ENCODE measurements around the gene KLHL7.
A peak's percentile ranks its signal among the peaks of the same experiment; 100 is the strongest.
"Not testable (repeated sequence)": the region's sequence is repeated elsewhere in the genome, so short reads cannot be mapped to it uniquely, and the experiment has no call there.

The KLHL7 gene

GRCh38 chr7:23108995-23109394 is 3.4 kb downstream of the KLHL7 start:
- DNase-seq (ENCODE audit: low spot score) = no peak

GRCh38 chr7:23109470-23109869 is 3.9 kb downstream of the KLHL7 start:
- no peak for DNase-seq (ENCODE audit: low spot score)

- DNase-seq (ENCODE audit: low spot score) = no peak
Measured at GRCh38 chr7:23114896-23115295, 9.3 kb downstream of the KLHL7 start.

GRCh38 chr7:23115991-23116390 is 10.4 kb downstream of the KLHL7 start:
- DNase-seq (ENCODE audit: low spot score) = no peak

- no peak for DNase-seq (ENCODE audit: low spot score)
Measured at GRCh38 chr7:23117841-23118240, 12.3 kb downstream of the KLHL7 start.

DNA sequence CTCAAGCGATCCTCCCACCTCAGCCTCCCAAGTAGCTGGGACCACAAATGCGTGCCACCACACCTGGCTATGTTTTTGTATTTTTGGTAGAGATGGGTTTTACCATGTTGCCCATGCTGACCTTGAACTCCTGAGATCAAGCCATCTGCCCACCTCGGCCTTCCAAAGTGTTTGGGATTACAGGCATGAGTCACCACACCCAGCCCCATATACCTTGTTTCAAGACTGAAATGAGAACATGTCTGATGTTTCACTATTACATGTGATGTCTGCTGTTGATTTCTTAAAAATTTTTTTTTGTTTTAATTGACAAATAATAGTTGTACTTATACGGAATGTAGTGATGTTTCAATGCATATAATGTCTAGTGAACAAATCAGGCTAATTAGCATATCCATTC is 14.5 kb downstream of the KLHL7 start:
- DNase-seq (ENCODE audit: low spot score) = no peak

- no peak for DNase-seq (ENCODE audit: low spot score)
Measured at GRCh38 chr7:23121165-23121564, 15.6 kb downstream of the KLHL7 start.

GRCh38 chr7:23123007-23123406 is 17.4 kb downstream of the KLHL7 start:
- no peak for DNase-seq (ENCODE audit: low spot score)

DNA sequence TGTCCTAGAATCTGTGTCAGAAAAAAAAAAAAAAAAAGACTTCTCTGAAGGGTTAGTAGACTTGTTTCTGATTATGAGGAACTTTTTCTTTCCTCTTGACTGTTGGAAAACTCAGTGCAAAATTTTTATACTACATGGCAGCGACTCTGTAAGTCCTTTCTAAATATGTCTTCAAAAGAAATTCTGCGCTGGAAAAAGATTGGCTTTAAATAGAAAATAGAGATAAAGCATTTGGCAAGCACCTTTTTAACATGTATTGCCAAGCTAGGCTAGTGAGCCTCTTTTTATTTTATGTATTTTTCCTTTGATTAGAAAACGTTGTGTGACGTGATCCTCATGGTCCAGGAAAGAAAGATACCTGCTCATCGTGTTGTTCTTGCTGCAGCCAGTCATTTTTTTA is 17.9 kb downstream of the KLHL7 start:
- DNase-seq (ENCODE audit: low spot score) = no peak

DNA sequence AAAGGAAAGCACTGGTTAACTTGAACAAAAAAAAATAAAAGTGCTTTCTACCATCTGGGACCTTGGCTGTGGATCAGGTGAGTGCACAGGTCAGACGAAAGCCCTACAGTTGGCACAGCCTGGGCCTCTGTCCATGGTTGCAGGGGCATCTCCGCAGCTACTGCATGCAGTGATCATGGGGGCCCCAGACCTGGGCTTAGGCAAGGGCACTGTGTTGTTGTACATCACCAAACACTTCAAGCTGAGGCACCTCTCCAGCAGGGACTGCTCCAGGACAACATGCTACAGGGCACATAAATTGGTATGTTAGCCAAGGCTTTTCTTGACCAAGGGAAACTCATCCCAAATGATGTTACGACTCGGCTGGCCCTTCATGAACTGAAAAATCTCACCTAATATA is 23.5 kb downstream of the KLHL7 start:
- no peak for DNase-seq (ENCODE audit: low spot score)

DNA sequence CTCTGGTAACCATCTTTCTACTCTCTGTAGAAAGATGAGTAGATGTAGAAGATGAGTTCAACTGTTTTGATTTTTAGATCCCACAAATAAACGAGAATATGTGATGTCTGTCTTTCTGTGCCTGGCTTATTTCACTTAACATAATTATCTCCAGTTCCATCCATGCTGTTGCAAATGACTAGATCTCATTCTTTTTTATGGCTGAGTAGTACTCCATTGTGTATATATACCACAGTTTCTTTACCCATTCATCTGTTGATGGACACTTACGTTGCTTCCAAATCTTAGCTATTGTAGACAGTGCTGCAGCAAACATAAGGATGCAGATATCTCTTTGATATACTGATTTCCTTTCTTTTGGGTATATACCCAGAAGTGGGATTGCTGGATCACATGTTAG is 26.2 kb downstream of the KLHL7 start:
- DNase-seq (ENCODE audit: low spot score) = not testable (repeated sequence)

DNA sequence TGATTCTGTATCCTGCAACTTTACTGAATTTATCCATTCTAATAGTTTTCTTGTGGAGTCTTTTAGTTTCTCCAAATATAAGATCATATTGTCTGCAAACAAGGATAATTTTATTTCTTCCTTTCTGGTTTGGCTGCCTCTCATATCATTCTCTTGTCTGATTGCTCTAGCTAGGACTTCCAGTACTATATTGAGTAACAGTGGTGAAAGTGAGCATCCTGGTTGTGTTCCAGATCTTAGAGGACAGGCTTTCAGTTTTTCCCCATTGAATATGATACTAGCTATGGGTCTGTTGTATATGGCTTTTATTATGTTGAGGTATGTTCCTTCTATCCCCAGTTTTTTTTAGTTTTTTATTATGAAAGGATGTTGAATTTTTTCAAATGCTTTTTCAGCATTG is 28.2 kb downstream of the KLHL7 start:
- DNase-seq (ENCODE audit: low spot score) = no peak

- no peak for DNase-seq (ENCODE audit: low spot score)
Measured at GRCh38 chr7:23135755-23136154, 30.2 kb downstream of the KLHL7 start.

- DNase-seq (ENCODE audit: low spot score) = no peak
Measured at GRCh38 chr7:23136216-23136615, 30.6 kb downstream of the KLHL7 start.

- DNase-seq (ENCODE audit: low spot score) = no peak
Measured at GRCh38 chr7:23157679-23158078, 52.1 kb downstream of the KLHL7 start.

DNA sequence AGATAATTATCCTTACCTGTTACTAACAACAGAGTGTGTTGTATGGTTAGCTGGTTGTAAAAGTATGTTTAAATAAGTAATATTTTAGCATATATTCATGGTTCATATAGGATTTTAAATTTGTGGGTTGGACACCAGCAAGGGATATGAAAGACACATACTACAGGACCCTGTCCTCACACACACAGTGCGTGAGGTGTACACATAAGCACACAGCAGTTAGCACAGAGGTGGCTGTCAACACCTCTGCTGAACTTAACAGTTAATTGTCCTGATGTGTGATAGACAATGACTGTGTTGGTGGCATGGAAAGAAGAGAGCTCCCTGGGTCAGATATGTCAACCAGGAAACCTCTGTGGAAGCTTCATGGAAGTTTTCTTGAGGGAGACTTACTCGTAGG is 53.0 kb downstream of the KLHL7 start:
- no peak for DNase-seq (ENCODE audit: low spot score)

DNA sequence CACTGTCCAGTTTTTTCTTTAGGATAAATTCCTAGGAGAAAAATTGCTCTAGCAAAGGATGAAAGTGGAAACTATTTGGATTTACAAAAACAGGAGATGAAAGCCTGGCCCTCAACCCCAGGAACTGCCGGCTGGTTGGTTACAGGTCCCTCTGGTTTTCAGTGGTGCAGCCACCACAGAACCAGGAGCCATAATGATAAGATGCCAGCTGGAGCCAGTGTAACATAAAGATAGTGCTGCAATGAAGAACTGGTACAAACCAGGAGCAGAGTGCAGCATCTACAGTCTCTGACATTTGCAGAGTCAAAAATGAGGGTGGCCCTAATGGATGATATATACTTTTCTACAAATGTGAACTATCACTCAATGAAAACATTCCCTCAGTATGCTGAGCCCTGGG is 55.9 kb downstream of the KLHL7 start:
- DNase-seq (ENCODE audit: low spot score) = no peak

DNA sequence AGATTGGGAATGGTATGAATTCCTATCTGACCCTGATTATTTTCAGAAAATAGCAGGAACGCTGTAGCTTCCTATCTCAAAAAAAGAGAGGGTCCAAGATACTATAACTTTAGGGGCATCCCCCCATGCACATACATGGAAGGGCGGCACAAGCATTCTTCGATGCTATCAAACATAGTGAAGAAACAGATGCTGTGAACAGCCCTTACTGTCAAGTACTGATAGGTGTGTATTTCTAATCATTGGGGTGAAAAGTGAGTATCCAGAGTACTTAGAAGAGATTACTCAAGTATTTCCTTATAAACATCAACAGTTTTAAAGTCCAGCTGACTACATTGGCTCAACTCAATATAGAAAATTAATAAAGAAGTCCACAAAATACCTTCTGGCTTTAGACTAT is 59.3 kb downstream of the KLHL7 start:
- no peak for DNase-seq (ENCODE audit: low spot score)

DNA sequence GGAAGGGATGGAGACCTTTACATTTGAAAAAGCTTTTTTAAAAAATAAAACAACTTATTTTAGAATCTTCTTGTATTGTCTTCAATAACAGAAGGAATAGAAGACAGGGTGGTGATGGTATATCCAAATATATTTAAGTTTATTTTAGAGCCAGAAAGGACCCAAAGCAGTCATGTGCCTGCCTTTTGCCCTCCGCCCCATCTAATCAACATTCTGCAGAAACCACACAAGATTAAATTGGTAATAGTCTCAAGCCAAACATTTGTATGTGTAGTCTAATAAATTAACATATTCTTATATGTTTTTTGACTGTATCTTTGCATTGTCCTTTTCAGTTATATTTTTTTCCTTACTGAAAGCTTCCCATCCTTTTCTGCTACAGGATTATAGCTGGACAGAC is 59.7 kb downstream of the KLHL7 start:
- DNase-seq (ENCODE audit: low spot score) = no peak

GRCh38 chr7:23167691-23168090 is 62.1 kb downstream of the KLHL7 start:
- no peak for DNase-seq (ENCODE audit: low spot score)

DNA sequence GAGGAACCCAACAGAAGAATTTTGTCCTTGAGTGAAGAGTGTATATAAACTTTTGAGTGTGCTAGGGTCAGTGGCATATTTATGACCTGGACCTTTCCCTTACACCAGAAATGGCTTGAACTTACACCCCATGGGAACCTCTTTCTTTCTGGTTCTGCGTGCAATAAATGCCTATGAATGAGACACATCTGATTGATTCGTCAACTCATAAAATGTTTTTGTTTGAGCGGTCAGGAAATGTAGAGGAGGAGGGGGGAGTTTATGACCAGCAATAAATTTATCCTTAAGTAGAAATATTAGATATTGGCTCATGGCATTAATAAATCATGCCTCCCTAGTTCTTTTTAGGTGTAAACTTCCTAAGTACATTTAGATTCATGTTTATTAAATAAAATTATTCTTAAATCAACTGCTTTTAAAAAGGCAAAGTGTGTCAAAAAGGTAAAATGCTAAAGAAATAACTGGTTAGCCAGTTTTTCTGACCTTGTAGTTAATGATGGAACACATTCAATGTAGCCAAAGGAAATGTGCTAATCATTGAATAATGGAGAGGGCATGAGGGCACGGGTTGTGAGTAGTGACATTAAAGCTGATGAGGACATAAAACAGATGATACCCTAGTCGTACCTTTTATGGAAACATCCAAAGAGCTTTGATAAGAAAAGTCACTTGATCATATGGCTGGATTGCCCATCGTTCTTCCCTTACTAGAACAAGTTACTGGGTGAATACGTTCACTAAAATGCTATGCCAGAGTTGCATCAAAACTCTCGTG is 62.7 kb downstream of the KLHL7 start:
- DNase-seq (ENCODE audit: low spot score) = no peak

DNA sequence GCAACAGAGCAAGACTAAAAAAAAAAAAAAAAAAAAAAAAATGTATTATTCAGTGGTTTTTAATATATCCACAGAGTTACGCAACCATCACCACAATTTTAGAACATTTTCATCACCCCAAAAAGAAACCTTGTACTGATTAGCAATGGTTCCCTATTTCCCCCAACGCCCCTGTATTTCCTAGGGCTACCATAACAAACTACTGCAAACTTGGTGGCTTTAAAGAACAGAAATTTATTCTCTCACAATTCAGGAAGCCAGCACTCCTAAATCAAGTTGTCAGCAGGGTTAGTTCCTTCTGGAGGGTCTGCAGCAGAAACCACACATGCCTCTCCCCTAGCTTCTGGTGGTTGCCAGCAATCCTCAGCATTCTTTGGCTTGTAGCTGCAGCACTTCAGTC is 70.4 kb downstream of the KLHL7 start:
- DNase-seq (ENCODE audit: low spot score) = no peak

DNA sequence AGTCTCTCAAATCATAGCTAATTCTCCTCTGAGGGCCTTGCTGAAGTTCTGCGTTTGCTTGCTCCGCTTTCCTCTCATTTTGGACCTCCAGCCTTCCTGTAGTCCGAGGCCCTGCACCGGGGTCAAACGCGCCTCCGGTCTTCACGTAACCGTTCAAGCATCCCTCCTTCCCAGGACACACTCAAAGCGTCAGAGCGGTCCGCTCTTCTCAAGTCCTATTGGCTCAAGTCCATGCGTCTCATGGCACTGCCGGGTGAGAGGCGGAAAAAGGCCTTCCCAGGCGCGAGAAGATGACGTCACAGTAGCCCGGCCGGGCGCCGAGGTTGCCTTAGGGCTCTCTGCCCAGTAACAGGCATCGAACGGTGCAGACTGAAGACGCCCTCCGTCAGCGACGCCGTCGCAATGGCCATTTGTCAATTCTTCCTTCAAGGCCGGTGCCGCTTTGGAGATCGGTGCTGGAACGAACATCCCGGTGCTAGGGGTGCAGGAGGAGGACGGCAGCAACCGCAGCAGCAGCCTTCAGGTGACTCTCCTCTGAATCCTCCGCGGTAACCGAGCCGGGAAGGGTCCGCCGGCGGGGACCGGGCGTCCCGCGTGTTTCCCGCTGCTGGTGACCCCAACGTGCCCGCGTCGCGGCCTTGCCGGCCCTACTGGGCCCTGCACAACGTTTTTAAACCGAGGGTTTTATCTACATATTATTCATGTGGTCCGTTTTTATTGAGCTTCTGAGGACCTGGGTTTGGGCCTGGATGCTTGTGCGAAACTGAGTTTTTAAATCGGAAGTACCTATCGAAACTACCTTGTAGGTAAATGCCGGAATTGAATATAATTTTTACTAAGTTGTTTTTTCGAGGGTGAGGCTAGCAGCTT is 76.3 kb downstream of the KLHL7 start, which contains the start of gene NUP42:
Gene NUP42, plus strand, starts transcription at position 365 of the 870 bp plus-strand sequence. Its CDS starts 38 bp downstream, at position 403.
- DNase-seq (ENCODE audit: low spot score) = peak; percentile 93
